ENCODE measurements around the gene PID1. TPM values are rescaled to one million over a fixed set of nuclear protein-coding genes. Genes with fewer than 3 reads are reported as not detected.

Gene PID1
- total RNA-seq, 1 donor from 2014 or later = 1.4 TPM

DNA sequence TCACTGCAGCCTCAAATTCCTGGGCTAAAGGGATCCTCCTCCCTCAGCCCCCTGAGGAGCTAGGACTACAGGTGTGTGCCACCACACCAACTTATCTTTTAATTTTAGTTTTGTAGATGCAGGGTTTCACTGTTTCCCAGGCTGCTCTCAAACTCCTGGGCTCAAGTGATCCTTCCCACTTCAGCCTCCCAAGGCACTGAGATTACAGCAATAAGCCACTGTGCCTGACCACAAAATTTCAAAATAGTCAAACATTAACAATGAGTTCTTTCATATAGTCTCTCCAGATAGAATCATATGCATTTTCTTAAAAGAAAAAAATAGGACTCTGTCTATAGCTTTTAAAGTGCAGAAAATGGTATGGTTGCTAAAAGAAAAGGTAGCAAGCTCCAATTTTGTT lies 24.9 kb upstream of the PID1 start:
- DNase-seq (ENCODE audit: low spot score) = no peak
- no peak overlapping the region for H3K4me2 ChIP-seq
- no peaks in the 10 kb centered on the region for H4K20me1 ChIP-seq (ENCODE audit: low read depth)
- H3K4me1 ChIP-seq = no peaks in the 10 kb centered on the region
- no peaks in the 10 kb centered on the region for H3F3A ChIP-seq (ENCODE audit: low read depth)
- no peak overlapping the region for H3K27ac ChIP-seq
- Mint-ChIP-seq H3K27ac (no peak overlapping the region), H3K27me3 (ENCODE audit: insufficient read depth, low read depth) (peaks cover 6% of the 10 kb centered on the region), H3K36me3 (no peaks in the 10 kb centered on the region), H3K4me1 (no peaks in the 10 kb centered on the region), H3K9me3 (no peaks in the 10 kb centered on the region), H3K4me3 (no peak overlapping the region)
- no peaks in the 10 kb centered on the region for H3K36me3 ChIP-seq
- H3K9ac ChIP-seq = no peak overlapping the region
- no peaks in the 10 kb centered on the region for H3K27me3 ChIP-seq
- no peaks in the 10 kb centered on the region for H3K79me2 ChIP-seq (ENCODE audit: low read depth)
- H2AFZ ChIP-seq (replicated peaks) = no peak overlapping the region
- H3K9me3 ChIP-seq (ENCODE audit: low read depth) = no peaks in the 10 kb centered on the region
- TF ChIP-seq CTCF (IDR thresholded peaks at IDR 0.05) = no peak
- TF ChIP-seq EZH2 (IDR thresholded peaks at IDR 0.05) = no peak
- no peak for TF ChIP-seq EZH2phosphoT487 (IDR thresholded peaks at IDR 0.05)
- H3K4me3 ChIP-seq = no peak overlapping the region

- no peak overlapping the region for H3K4me2 ChIP-seq
- no peaks in the 10 kb centered on the region for H3K36me3 Mint-ChIP-seq
- H4K20me1 ChIP-seq (ENCODE audit: low read depth) = no peaks in the 10 kb centered on the region
- H2AFZ ChIP-seq (replicated peaks) = no peak overlapping the region
- peaks cover 5% of the 10 kb centered on the region for H3K9me3 Mint-ChIP-seq
- no peaks in the 10 kb centered on the region for H3K79me2 ChIP-seq (ENCODE audit: low read depth)
- H3K9me3 ChIP-seq (ENCODE audit: low read depth) = no peaks in the 10 kb centered on the region
- no peaks in the 10 kb centered on the region for H3K4me1 Mint-ChIP-seq
- no peak overlapping the region for H3K9ac ChIP-seq
- no peaks in the 10 kb centered on the region for H3K27me3 Mint-ChIP-seq (ENCODE audit: insufficient read depth, low read depth)
- H3K36me3 ChIP-seq = no peaks in the 10 kb centered on the region
- no peaks in the 10 kb centered on the region for H3K4me1 ChIP-seq
- TF ChIP-seq CTCF (IDR thresholded peaks at IDR 0.05) = no peak
- no peak for TF ChIP-seq EZH2 (IDR thresholded peaks at IDR 0.05)
- no peak for TF ChIP-seq EZH2phosphoT487 (IDR thresholded peaks at IDR 0.05)
- H3K27ac ChIP-seq = no peak overlapping the region
- no peak overlapping the region for H3K27ac Mint-ChIP-seq
- H3F3A ChIP-seq (ENCODE audit: low read depth) = no peaks in the 10 kb centered on the region
- DNase-seq (ENCODE audit: low spot score) = no peak
- no peak overlapping the region for H3K4me3 Mint-ChIP-seq
- H3K27me3 ChIP-seq = no peaks in the 10 kb centered on the region
- no peak overlapping the region for H3K4me3 ChIP-seq
Observed at GRCh38 chr2:229287823-229288222, 16.7 kb upstream of the PID1 start.

GRCh38 chr2:229282758-229283546 lies 11.9 kb upstream of the PID1 start:
- TF ChIP-seq EZH2phosphoT487 (IDR thresholded peaks at IDR 0.05) (no peak), EZH2 (IDR thresholded peaks at IDR 0.05) (no peak), CTCF (IDR thresholded peaks at IDR 0.05) (no peak)
- Histone ChIP-seq H3K4me3 (no peak overlapping the region), H3K9me3 (ENCODE audit: low read depth) (no peaks in the 10 kb centered on the region), H4K20me1 (ENCODE audit: low read depth) (no peaks in the 10 kb centered on the region), H3K4me2 (no peak overlapping the region), H3K9ac (no peak overlapping the region), H3K79me2 (ENCODE audit: low read depth) (no peaks in the 10 kb centered on the region), H3K36me3 (no peaks in the 10 kb centered on the region), H3F3A (ENCODE audit: low read depth) (no peaks in the 10 kb centered on the region), H3K27ac (no peak overlapping the region), H3K4me1 (no peaks in the 10 kb centered on the region), H3K27me3 (no peaks in the 10 kb centered on the region), H2AFZ (replicated peaks) (no peak overlapping the region)
- DNase-seq (ENCODE audit: low spot score) = no peak
- H3K9me3 Mint-ChIP-seq = no peaks in the 10 kb centered on the region
- H3K4me1 Mint-ChIP-seq = no peaks in the 10 kb centered on the region
- H3K27me3 Mint-ChIP-seq (ENCODE audit: insufficient read depth, low read depth) = no peaks in the 10 kb centered on the region
- H3K4me3 Mint-ChIP-seq = no peak overlapping the region
- H3K36me3 Mint-ChIP-seq = no peaks in the 10 kb centered on the region
- no peak overlapping the region for H3K27ac Mint-ChIP-seq

All from neural progenitor cell (in vitro differentiated cells).